Chondrocyte (in vitro differentiated cells): Measurements from ENCODE around the gene ARHGEF17. TPM values are rescaled to one million over a fixed set of nuclear protein-coding genes. Genes with fewer than 3 reads are reported as not detected.

ENCODE experiments used
- DNase-seq: peaks from one replicate; pipeline ENCODE4 v3.0.0; 2021; ENCODE audit warnings: mixed read lengths, low spot score
- H3K27ac Mint-ChIP-seq: one replicate; pipeline ENCODE4 v1.8.0; 2021; ENCODE audit warnings: mild to moderate bottlenecking, moderate library complexity, mixed read lengths; ENCODE audit not compliant: unreplicated experiment
- H3K27me3 Mint-ChIP-seq: 2 replicates; pipeline ENCODE4 v1.8.0; 2021; ENCODE audit warnings: low read depth, mixed read lengths
- H3K36me3 Mint-ChIP-seq: 2 replicates; pipeline ENCODE4 v1.8.0; 2021; ENCODE audit warnings: low read depth, mixed read lengths
- H3K4me1 Mint-ChIP-seq: 2 replicates; pipeline ENCODE4 v1.8.0; 2021; ENCODE audit warnings: low read depth, mild to moderate bottlenecking, mixed read lengths
- H3K4me3 Mint-ChIP-seq: one replicate; pipeline ENCODE4 v1.8.0; 2021; ENCODE audit warnings: mild to moderate bottlenecking, moderate library complexity, mixed read lengths; ENCODE audit not compliant: unreplicated experiment
- H3K9me3 Mint-ChIP-seq: 2 replicates; pipeline ENCODE4 v1.8.0; 2021; ENCODE audit warnings: low read depth, mixed read lengths
- total RNA-seq: library from RNA; stranded (reverse); gene quantifications from 3 replicates; pipeline ENCODE4 v1.2.1, GENCODE V29; 2021
- TF ChIP-seq, protein P1 (sequence below): fragments of 200-600 bp; sonication (generic); IDR thresholded peaks from 2 replicates; pipeline ENCODE4 v1.5.0; 2021; ENCODE audit warnings: antibody characterized with exemption, mild to moderate bottlenecking, moderate library complexity

ARHGEF17 gene
- total RNA-seq, 1 donor from 2014 or later = 114 TPM

DNA sequence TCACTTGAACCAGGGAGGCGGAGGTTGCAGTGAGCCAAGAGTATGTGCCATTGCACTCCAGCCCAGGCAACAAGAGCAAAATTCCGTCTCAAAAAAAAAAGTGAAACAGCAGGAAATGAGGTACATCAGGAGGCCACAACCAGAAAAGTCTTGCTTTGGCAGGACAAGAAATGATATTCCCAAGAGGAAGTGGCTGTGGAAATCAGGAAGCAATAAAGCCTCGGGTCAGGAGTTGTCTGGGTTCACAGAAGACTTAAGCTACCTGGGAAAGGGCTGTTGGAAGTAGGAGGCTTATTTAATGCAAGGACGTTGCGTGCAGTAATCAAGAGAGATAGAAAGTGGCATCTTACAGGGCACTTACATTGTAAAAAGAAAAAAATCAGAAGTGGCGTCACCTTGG is 58.9 kb downstream of the ARHGEF17 start:
- Mint-ChIP-seq H3K4me1 (peaks cover 4% of the 10 kb centered on the region), H3K4me3 (no peak overlapping the region), H3K27ac (no peak overlapping the region), H3K36me3 (peaks cover 21% of the 10 kb centered on the region), H3K9me3 (no peaks in the 10 kb centered on the region), H3K27me3 (no peaks in the 10 kb centered on the region)
- no peak for DNase-seq
- TF ChIP-seq, protein P1, sequence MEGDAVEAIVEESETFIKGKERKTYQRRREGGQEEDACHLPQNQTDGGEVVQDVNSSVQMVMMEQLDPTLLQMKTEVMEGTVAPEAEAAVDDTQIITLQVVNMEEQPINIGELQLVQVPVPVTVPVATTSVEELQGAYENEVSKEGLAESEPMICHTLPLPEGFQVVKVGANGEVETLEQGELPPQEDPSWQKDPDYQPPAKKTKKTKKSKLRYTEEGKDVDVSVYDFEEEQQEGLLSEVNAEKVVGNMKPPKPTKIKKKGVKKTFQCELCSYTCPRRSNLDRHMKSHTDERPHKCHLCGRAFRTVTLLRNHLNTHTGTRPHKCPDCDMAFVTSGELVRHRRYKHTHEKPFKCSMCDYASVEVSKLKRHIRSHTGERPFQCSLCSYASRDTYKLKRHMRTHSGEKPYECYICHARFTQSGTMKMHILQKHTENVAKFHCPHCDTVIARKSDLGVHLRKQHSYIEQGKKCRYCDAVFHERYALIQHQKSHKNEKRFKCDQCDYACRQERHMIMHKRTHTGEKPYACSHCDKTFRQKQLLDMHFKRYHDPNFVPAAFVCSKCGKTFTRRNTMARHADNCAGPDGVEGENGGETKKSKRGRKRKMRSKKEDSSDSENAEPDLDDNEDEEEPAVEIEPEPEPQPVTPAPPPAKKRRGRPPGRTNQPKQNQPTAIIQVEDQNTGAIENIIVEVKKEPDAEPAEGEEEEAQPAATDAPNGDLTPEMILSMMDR = no peak

DNA sequence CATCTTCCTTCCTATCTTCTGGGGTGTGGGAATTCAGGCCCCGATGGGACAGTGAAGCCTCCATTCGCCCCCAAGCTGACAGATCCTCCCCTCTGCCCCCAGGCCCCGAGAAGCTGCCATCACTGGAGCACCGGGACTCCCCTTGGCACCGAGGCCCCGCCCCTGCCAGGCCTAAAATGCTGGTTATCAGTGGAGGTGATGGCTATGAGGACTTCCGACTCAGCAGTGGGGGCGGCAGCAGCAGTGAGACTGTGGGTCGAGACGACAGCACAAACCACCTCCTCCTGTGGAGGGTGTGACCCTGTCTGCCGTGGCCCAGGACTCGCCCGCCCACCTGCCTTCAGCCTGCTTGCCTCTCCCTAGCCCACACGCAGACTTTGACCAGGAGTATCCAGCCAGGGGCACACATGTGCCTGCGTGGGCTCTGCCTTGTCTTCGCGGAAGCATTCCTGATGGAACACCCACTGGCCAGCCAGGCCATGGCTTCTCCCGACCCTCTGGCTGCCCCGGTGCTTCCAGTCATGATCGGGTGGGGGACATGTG is 59.5 kb downstream of the ARHGEF17 start:
- H3K27me3 Mint-ChIP-seq = no peaks in the 10 kb centered on the region
- TF ChIP-seq, protein P1 = no peak
- H3K4me3 Mint-ChIP-seq = no peak overlapping the region
- peaks cover 4% of the 10 kb centered on the region for H3K4me1 Mint-ChIP-seq
- no peak overlapping the region for H3K27ac Mint-ChIP-seq
- H3K9me3 Mint-ChIP-seq = no peaks in the 10 kb centered on the region
- peaks cover 20% of the 10 kb centered on the region for H3K36me3 Mint-ChIP-seq
- no peak for DNase-seq

DNA sequence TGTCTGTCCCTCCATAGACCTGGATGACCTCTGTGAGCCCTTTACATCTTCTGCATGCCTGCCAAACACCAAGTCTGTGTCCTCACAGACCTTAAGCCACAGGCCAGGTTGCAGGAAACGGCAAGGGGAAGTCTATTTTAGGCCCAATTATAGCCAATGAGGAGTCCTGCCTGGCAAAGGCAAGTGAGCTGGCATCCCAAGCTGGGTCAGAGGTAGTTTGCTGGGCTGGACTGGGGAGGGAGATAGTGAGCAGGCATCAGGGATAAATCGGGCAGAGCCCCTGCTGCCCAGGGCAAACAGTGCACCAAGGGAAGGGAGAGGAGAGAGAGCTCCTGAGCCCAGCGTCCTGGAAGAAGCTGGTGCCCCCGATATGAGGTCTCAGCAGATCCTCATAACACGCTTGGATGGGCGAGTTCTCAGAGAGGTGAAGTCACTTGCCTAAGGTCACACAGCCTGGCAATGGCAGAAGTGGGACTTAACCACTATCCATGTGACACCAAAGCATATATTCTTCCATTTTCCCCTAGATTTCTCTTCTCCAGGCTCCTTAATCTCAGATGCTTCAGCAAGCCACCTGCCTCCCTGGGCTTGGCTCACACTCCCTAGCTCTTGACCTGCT is 64.4 kb downstream of the ARHGEF17 start:
- Mint-ChIP-seq H3K9me3 (no peaks in the 10 kb centered on the region), H3K36me3 (peaks cover 4% of the 10 kb centered on the region), H3K4me3 (no peak overlapping the region), H3K27ac (peak overlapping the region; percentile 63), H3K27me3 (no peaks in the 10 kb centered on the region), H3K4me1 (peaks cover 11% of the 10 kb centered on the region)
- DNase-seq = no peak
- TF ChIP-seq, protein P1 = peak; percentile 61

DNA sequence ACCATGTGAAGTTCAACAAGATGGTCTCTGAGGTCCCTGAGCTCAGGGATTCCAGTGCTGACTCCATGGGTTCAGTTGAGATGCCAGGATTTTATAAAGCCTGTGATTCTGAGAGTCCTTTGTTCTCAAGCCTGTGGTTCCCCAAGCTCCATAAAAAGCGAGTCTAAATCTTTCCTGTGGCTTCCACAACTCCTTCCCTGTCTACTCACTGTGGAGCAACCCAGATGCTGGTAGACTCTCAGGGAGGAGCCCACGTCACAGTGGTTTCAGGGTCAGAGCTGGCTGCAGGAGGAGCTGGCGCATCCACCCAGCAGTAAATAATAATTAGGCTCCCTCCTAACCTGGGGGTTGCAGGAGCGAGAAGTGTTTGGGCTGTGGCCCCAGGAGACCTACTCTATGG is 66.1 kb downstream of the ARHGEF17 start:
- DNase-seq = no peak
- no peak overlapping the region for H3K4me3 Mint-ChIP-seq
- no peaks in the 10 kb centered on the region for H3K27me3 Mint-ChIP-seq

DNA sequence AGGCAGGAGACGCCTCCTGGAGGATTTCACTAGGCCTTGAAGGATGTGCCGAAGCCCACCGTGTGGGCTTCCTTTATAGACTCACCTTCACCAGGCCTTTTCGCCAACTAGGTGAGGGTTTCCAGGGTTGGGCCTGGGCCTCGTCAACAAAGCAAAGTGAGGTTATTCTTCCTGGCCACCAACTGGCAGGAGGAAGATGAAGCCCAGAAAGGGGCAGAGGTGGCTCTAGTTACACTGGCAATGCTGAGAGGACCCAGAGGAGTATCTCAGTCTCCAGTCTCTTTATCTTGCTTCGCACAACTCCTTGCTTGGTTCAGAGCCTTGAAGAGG is 67.7 kb downstream of the ARHGEF17 start:
- peak overlapping the region; percentile 69 for H3K27ac Mint-ChIP-seq

More for the DNA sequence above, 66.1 kb downstream of the ARHGEF17 start:
- H3K9me3 Mint-ChIP-seq = no peaks in the 10 kb centered on the region
- H3K27ac Mint-ChIP-seq = no peak overlapping the region
- H3K4me1 Mint-ChIP-seq = peaks cover 26% of the 10 kb centered on the region
- TF ChIP-seq, protein P1 = no peak
- H3K36me3 Mint-ChIP-seq = no peaks in the 10 kb centered on the region

More for the DNA sequence above, 67.7 kb downstream of the ARHGEF17 start:
- Mint-ChIP-seq H3K27me3 (no peaks in the 10 kb centered on the region), H3K9me3 (no peaks in the 10 kb centered on the region), H3K4me1 (peaks cover 27% of the 10 kb centered on the region), H3K4me3 (peak overlapping the region; percentile 40), H3K36me3 (no peaks in the 10 kb centered on the region)
- no peak for DNase-seq
- TF ChIP-seq, protein P1 = no peak
